Hepatocyte (in vitro differentiated cells): ENCODE measurements around the gene HOXD4.

Experiments
- CTCF ChIP-seq: fragments of 200-600 bp; sonication (generic); IDR thresholded peaks from 2 replicates; pipeline ENCODE4 v1.5.1; 2016; ENCODE audit warnings: antibody characterized with exemption, mild to moderate bottlenecking; ENCODE audit not compliant: poor library complexity
- EZH2 ChIP-seq: fragments of 200-600 bp; sonication (generic); IDR thresholded peaks from 2 replicates; pipeline ENCODE4 v1.6.1; 2016; ENCODE audit warnings: antibody characterized with exemption, mild to moderate bottlenecking, borderline replicate concordance

DNA sequence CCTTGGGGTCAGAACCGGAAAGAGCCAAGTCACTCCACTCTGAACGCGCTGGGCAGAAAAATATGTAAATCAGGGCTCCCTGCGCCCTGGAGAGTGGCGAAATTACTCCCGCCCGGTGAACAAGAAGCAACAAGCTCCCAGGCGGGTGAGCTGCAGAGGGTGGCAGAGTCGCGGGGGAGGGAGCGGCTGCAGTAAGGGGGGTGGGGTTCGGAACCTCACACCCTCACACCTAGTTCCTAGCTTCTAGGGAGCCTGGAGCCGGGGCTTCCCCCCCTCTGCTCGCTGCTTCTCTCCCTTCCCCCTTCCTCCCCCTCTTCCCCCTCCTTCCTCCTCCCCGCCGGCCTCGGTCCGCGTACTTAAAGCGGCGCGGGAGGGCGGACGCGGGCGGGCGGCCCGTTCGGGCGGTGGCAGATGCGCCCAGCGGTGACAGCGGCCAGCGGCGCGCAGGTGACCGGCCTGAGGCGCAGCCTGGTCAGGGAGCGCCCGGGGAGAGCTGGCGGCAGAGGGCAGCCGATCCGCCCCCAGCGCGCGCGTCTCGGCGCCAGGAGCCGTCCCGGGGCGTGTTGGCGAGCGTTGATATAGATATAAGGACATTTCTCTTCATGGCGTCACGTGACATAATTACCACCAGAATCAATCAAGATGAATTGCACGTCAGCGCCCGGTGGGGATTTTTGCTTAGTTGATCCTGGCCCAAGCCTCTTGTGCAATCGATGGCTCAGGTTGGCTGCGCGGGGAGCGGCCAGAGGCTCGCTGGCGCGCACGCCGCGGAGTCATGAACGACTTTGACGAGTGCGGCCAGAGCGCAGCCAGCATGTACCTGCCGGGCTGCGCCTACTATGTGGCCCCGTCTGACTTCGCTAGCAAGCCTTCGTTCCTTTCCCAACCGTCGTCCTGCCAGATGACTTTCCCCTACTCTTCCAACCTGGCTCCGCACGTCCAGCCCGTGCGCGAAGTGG is 44.5 kb upstream of the HOXD4 start, which contains the start of gene HOXD11:
- TF ChIP-seq EZH2 (no peak), CTCF (no peak)
